Activated CD4-positive, CD25-positive, alpha-beta regulatory T cell (primary cell): ENCODE measurements around the gene NEK9.
"Not testable (repeated sequence)": the region's sequence is repeated elsewhere in the genome, so short reads cannot be mapped to it uniquely, and the experiment has no call there.

ENCODE experiments used
- DNase-seq, 4 experiments: peaks; one replicate each; lab custom pipeline; 2025; lab: John Stamatoyannopoulos, UW

The NEK9 gene

GRCh38 chr14:75144944-75145343 lies 18.1 kb upstream of the NEK9 start:
- DNase-seq, result no peak

GRCh38 chr14:75143761-75144527 lies 17.1 kb upstream of the NEK9 start:
- DNase-seq, result no peak

GRCh38 chr14:75142494-75142893 lies 15.6 kb upstream of the NEK9 start:
- no peak for DNase-seq

- no peak for DNase-seq
These were observed 15.1 kb upstream of the NEK9 start for GRCh38 chr14:75141967-75142366.

GRCh38 chr14:75141062-75141461 lies 14.2 kb upstream of the NEK9 start:
- DNase-seq, result no peak

GRCh38 chr14:75140620-75141019 lies 13.8 kb upstream of the NEK9 start:
- DNase-seq, result no peak

- DNase-seq, result no peak
These were observed 12.3 kb upstream of the NEK9 start for GRCh38 chr14:75139185-75139584.

- DNase-seq, result no peak
These were observed 11.6 kb upstream of the NEK9 start for GRCh38 chr14:75138492-75138891.

GRCh38 chr14:75134644-75135043 lies 7.8 kb upstream of the NEK9 start:
- DNase-seq, result no peak

GRCh38 chr14:75133597-75133996 lies 6.7 kb upstream of the NEK9 start:
- DNase-seq, result no peak

GRCh38 chr14:75132382-75133086 lies 5.7 kb upstream of the NEK9 start:
- DNase-seq, result no peak

GRCh38 chr14:75128596-75128990 lies 1.7 kb upstream of the NEK9 start:
- DNase-seq, result no peak

GRCh38 chr14:75127903-75128595 lies 1.2 kb upstream of the NEK9 start:
- no peak for DNase-seq

- not testable (repeated sequence) for DNase-seq
These were observed 599 bp upstream of the NEK9 start for GRCh38 chr14:75127474-75127820.

GRCh38 chr14:75126121-75126544 lies 715 bp downstream of the NEK9 start:
- DNase-seq, result no peak

- no peak for DNase-seq
These were observed 1.2 kb downstream of the NEK9 start for GRCh38 chr14:75125617-75126016.

GRCh38 chr14:75123991-75124390 lies 2.9 kb downstream of the NEK9 start:
- no peak for DNase-seq

GRCh38 chr14:75121552-75121951 lies 5.3 kb downstream of the NEK9 start:
- DNase-seq, result no peak

- DNase-seq, result no peak
These were observed 6.1 kb downstream of the NEK9 start for GRCh38 chr14:75120541-75121291.

GRCh38 chr14:75119056-75119455 lies 7.8 kb downstream of the NEK9 start:
- no peak for DNase-seq

GRCh38 chr14:75113932-75114539 lies 12.8 kb downstream of the NEK9 start:
- no peak for DNase-seq

- DNase-seq, result no peak
These were observed 17.0 kb downstream of the NEK9 start for GRCh38 chr14:75109877-75110276.
